K562 (cell line): ENCODE data around the gene TOX2. TPM values are rescaled to one million over a fixed set of nuclear protein-coding genes. Genes with fewer than 3 reads are reported as not detected.

Experiments
- ATAC-seq: fragments of 200-7000 bp; cut with Tn5 transposase; 3 replicates; pipeline ENCODE4 v1.9.1; 2020; ENCODE audit warnings: moderate library complexity
- BruUV-seq: library from RNA; stranded (reverse); fragments of 400-500 nt; replicated peaks from 2 replicates; lab custom pipeline; 2021; lab: Mats Ljungman, UMichigan
- CTCF ChIA-PET: fragments of 300-600 bp; formaldehyde crosslinking; extraction: SDS; loops from one replicate; lab custom pipeline; 2021; ENCODE audit warnings: low intra/inter-chr PET ratio; lab: Yijun Ruan, JAX
- POLR2A ChIA-PET: fragments of 300-600, 350-650 bp; sonication (Branson Sonifier 250); formaldehyde crosslinking; extraction: SDS; loops from one replicate; lab custom pipeline; 2021; ENCODE audit warnings: antibody characterized with exemption, inconsistent platforms; lab: Yijun Ruan, JAX
- DNase-seq, 4 experiments: peaks; one replicate each; pipeline versions ENCODE4 v3.0.0 to v3.0.0-alpha.2; 2011 to 2018; ENCODE audit warnings: low spot score in 3 of 4, mixed read lengths in 3 of 4; ENCODE audit errors: extremely low read depth in 1 of 4
- FAIRE-seq: peaks from 2 replicates; lab custom pipeline; 2011; peaks lifted over from hg19 to GRCh38; lab: Jason Lieb, UNC
- H2AFZ ChIP-seq: 2 replicates; pipeline ENCODE4 v1.6.0; 2011; ENCODE audit warnings: low read depth, low read length, control low read depth, inconsistent platforms
- H3K27ac ChIP-seq: fragments of 200-600 bp; 3 replicates; pipeline ENCODE4 v1.8.0; 2011; ENCODE audit warnings: low read depth, mild to moderate bottlenecking, control low read depth, inconsistent platforms, low read length, moderate library complexity, mixed read lengths; ENCODE audit errors: extremely low read depth
- H3K27me3 ChIP-seq, 2 experiments: fragments of 300-600 bp in 1 of 2; 2 replicates in 1 of 2; 3 replicates in 1 of 2; pipeline versions ENCODE4 v1.6.0 to v1.8.0; 2011; ENCODE audit warnings: inconsistent platforms in 2 of 2, low read length in 2 of 2, mild to moderate bottlenecking in 1 of 2, mixed read lengths in 1 of 2, moderate library complexity in 1 of 2; ENCODE audit not compliant: control insufficient read depth in 2 of 2, insufficient read depth in 2 of 2
- H3K36me3 ChIP-seq: fragments of 300-600 bp; 3 replicates; pipeline ENCODE4 v1.8.0; 2011; ENCODE audit warnings: mild to moderate bottlenecking, low read length, inconsistent platforms; ENCODE audit not compliant: control insufficient read depth, insufficient read depth
- H3K4me1 ChIP-seq, 2 experiments: fragments of 200-600 bp in 1 of 2; replicated peaks in 1 of 2; 2 replicates in 1 of 2; 3 replicates in 1 of 2; pipeline versions ENCODE4 v1.5.1 to v1.8.0; 2011; ENCODE audit warnings: inconsistent platforms in 2 of 2, low read length in 2 of 2, mild to moderate bottlenecking in 1 of 2, mixed read lengths in 1 of 2, moderate library complexity in 1 of 2; ENCODE audit not compliant: control insufficient read depth in 2 of 2, insufficient read depth in 2 of 2
- H3K4me2 ChIP-seq: 2 replicates; pipeline ENCODE4 v1.6.1; 2011; ENCODE audit warnings: low read length, control low read depth, inconsistent platforms, mixed read lengths; ENCODE audit not compliant: insufficient read depth
- H3K4me3 ChIP-seq: fragments of 200-600 bp; sonication (generic), shearing (Covaris generic); 2 replicates; pipeline ENCODE4 v1.5.1; 2016; ENCODE audit warnings: control low read depth, inconsistent platforms
- H3K79me2 ChIP-seq: fragments of 200-600 bp; 3 replicates; pipeline ENCODE4 v1.8.0; 2011; ENCODE audit warnings: low read length, inconsistent platforms; ENCODE audit not compliant: control insufficient read depth, insufficient read depth
- H3K9ac ChIP-seq, 2 experiments: 2 replicates each; pipeline versions ENCODE4 v1.6.0 to v1.6.1; 2011; ENCODE audit warnings: low read depth in 2 of 2, low read length in 2 of 2, control low read depth in 1 of 2, inconsistent platforms in 1 of 2, mild to moderate bottlenecking in 1 of 2, mixed read lengths in 1 of 2; ENCODE audit not compliant: insufficient read depth in 1 of 2
- H3K9me1 ChIP-seq: one replicate; pipeline ENCODE4 v1.6.0; 2011; ENCODE audit warnings: inconsistent platforms, mild to moderate bottlenecking, low read length, moderate library complexity; ENCODE audit not compliant: control insufficient read depth, insufficient read depth
- H3K9me3 ChIP-seq: replicated peaks from 2 replicates; pipeline ENCODE4 v1.5.1; 2011; ENCODE audit warnings: low read depth, low read length, inconsistent platforms; ENCODE audit not compliant: control insufficient read depth, insufficient read depth
- H4K20me1 ChIP-seq: replicated peaks from 2 replicates; pipeline ENCODE4 v1.6.1; 2011; ENCODE audit warnings: low read length, inconsistent platforms, mixed read lengths; ENCODE audit not compliant: control insufficient read depth, insufficient read depth
- BACH1 ChIP-seq: fragments of 200-800 bp; sonication (Bioruptor generic); IDR thresholded peaks from 2 replicates; pipeline ENCODE4 v1.6.1; 2016; ENCODE audit warnings: missing genetic modification characterization, missing compliant biosample characterization
- BMI1 ChIP-seq: fragments of 150-350 bp; IDR thresholded peaks from 2 replicates; pipeline ENCODE4 v1.6.1; 2014; ENCODE audit warnings: low read length
- E2F3 ChIP-seq: fragments of 250-450 bp; sonication (Bioruptor Pico); IDR thresholded peaks from 2 replicates; pipeline ENCODE4 v1.4.0; 2020; ENCODE audit warnings: mild to moderate bottlenecking
- L3MBTL2 ChIP-seq: fragments of 450-650 bp; IDR thresholded peaks from 2 replicates; pipeline ENCODE4 v1.6.1; 2016; ENCODE audit warnings: mild to moderate bottlenecking, moderate library complexity
- WGBS: fragments of 100-300 bp; shearing (Covaris generic); methylation state at CpG from one replicate; pipeline ENCODE4 v1.1.6; 2016; ENCODE audit warnings: low coverage, mixed read lengths; ENCODE audit not compliant: insufficient coverage; ENCODE audit errors: missing lambda C conversion rate; 5-methylcytosine and 5-hydroxymethylcytosine counted together
- in situ Hi-C: fragments of 300-500 bp; cut with MboI; formaldehyde crosslinking; loops from 4 replicates; pipeline ENCODE4 v1.15.0; 2018; ENCODE audit warnings: inconsistent platforms, mixed read lengths
- intact Hi-C: fragments of 100-400 bp; cut with micrococcal nuclease; formaldehyde crosslinking; loops from 2 replicates; pipeline ENCODE4 v1.14.2; 2022
- polyA plus RNA-seq, 8 experiments: library from polyadenylated mRNA; depleted of rRNA in 4 of 8; stranded (reverse) in 5 of 8; unstranded in 3 of 8; fragments of >200 nt; fragmentation: Nextera tagmentation in 2 of 8; fragmentation: Illumina TruSeq in 1 of 8; extraction: Ambion mirVana in 2 of 8; extraction: Trizol in 1 of 8; gene quantifications; 2 replicates each; pipeline versions ENCODE4 v1.2.1 to v1.2.3, GENCODE V29; 2011 to 2014; ENCODE audit warnings: inconsistent platforms in 1 of 8, missing spikeins in 1 of 8
- total RNA-seq, 7 experiments: library from RNA; depleted of rRNA in 6 of 7; stranded (reverse); fragments of >200 nt in 6 of 7; fragmentation: Illumina TruSeq in 2 of 7; extraction: Trizol in 2 of 7; gene quantifications; 2 replicates each; pipeline versions ENCODE4 v1.2.1 to v1.2.3, GENCODE V29; 2011 to 2021; ENCODE audit warnings: low replicate concordance in 1 of 7
- TF ChIP-seq, protein P1 (sequence below), 2 experiments: fragments of 450-650 bp; conservative IDR thresholded peaks; 2 replicates each; pipeline ENCODE4 v1.6.1; 2017; ENCODE audit warnings: mild to moderate bottlenecking in 2 of 2, moderate library complexity in 2 of 2

TOX2 gene
- total and polyA plus RNA-seq, 9 of the 15 experiments (the other 6 are each of a cell fraction or from before 2014, with no cell fraction given), result not detected

DNA sequence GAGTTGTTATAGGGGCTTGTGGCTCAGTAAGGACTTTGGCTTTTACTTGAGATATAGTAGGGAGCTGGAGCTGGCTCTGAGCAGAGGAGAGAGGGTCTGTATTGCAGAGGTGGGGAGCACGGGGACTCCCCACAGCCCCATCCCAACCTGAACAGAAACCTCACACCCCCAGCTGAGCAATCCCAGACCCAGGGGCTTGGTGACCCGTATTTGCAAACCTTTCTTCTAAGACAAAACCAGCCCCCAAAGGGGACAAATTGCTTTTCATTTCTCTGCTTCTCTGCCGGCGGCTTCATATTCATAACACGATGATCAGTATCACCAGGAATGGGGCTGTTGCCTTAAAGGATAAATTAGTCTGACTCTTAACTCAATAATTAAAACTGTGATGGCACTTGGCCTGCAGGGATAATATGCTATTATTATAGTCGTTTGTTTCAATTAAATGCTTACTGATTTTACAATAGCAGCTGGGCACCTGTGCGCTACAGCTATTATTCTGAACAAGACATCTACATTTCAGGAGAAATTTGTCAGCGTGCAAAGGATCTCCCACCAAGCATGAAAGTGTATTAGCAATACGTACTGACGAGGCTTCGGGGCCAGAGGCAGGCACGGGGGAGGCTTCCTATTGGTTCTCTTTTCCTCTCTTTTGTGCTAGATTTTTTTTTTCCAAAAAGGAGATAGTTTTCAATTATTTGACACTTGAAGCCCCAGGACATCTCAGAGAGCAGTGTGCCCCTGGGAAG, 118.1 kb downstream of the TOX2 start:
- H3K36me3 ChIP-seq, result no peaks in the 10 kb centered on the region
- in situ Hi-C loops, result no loop called here
- peak; percentile 38; the same call in 1 of the 2 replicates for TF ChIP-seq L3MBTL2
- TF ChIP-seq E2F3 (CRISPR knock-in tag), result no peak
- TF ChIP-seq, protein P1, sequence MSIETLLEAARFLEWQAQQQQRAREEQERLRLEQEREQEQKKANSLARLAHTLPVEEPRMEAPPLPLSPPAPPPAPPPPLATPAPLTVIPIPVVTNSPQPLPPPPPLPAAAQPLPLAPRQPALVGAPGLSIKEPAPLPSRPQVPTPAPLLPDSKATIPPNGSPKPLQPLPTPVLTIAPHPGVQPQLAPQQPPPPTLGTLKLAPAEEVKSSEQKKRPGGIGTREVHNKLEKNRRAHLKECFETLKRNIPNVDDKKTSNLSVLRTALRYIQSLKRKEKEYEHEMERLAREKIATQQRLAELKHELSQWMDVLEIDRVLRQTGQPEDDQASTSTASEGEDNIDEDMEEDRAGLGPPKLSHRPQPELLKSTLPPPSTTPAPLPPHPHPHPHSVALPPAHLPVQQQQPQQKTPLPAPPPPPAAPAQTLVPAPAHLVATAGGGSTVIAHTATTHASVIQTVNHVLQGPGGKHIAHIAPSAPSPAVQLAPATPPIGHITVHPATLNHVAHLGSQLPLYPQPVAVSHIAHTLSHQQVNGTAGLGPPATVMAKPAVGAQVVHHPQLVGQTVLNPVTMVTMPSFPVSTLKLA (conservative IDR thresholded peaks at IDR 0.05), result no peak
- TF ChIP-seq BACH1, result no peak
- TF ChIP-seq BMI1, result no peak
- TF ChIP-seq, all 486 proteins: peak for 1
- no peak overlapping the region for H3K9ac ChIP-seq
- H3K27me3 ChIP-seq, result peaks cover 6 to 37% of the 10 kb centered on the region in 2 experiments; a peak in 4 of 5 replicates
- ChIA-PET CTCF (no interaction called here), POLR2A (no interaction called here)
- no peak overlapping the region for H3K4me2 ChIP-seq
- H3K9me3 ChIP-seq, result no peaks in the 10 kb centered on the region
- no peak overlapping the region for H3K27ac ChIP-seq
- no TSS peak for BruUV-seq
- no peaks in the 10 kb centered on the region for H4K20me1 ChIP-seq
- H2AFZ ChIP-seq, result no peak overlapping the region
- ATAC-seq (no peak), FAIRE-seq (no peak), DNase-seq (no peak)
- H3K79me2 ChIP-seq, result no peaks in the 10 kb centered on the region
- no peaks in the 10 kb centered on the region for H3K4me1 ChIP-seq
- no peaks in the 10 kb centered on the region for H3K9me1 ChIP-seq
- WGBS, result 5% methylated on average over 12 of the region's 12 CpGs
- intact Hi-C loops, result no loop called here
- H3K4me3 ChIP-seq, result no peak overlapping the region
